GM18508 (cell line): ENCODE results near the gene KCNT2.

Source experiments
- ATAC-seq: cut with Tn5 transposase; IDR thresholded peaks from one replicate; pipeline ENCODE4 v1.9.1; 2021; ENCODE audit warnings: moderate number of reproducible peaks; ENCODE audit not compliant: insufficient read depth, unreplicated experiment

KCNT2 gene

GRCh38 chr1:196593955-196594354 is 14.3 kb downstream of the KCNT2 start:
- ATAC-seq, result no peak

- no peak for ATAC-seq
Measured at GRCh38 chr1:196590959-196591358, 17.3 kb downstream of the KCNT2 start.

DNA sequence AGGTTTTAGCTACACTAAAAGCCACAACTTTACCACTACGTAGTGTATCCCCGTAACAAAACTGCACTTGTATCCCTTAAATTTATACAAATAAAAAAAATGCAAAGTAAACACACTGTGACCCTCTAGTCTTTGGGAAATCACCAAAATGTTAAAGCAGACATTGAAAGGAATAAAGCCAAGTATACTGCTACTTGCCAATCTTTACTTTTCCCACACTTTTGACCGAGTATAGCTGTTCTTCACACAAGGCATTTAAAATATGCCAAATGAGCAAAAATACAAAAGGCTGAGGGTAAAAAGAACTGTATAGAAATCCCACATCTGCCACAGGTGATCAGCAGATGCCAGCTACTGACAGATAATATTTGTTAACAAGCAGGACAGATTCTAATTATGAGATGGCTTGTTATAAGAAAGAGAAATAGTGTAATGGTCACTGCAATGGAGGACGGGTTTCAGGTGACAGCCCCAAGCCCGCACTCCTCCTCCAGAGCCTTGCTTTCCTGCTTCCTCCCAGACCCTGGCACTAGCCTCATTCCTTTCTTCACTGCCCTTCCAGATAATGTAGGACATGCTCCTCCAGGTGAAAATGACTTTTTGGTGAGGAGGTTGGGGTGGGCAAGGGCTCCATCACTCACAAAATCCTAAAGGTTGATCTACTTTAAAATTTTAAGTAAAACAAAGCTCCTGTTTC is 18.1 kb downstream of the KCNT2 start:
- ATAC-seq, result no peak

DNA sequence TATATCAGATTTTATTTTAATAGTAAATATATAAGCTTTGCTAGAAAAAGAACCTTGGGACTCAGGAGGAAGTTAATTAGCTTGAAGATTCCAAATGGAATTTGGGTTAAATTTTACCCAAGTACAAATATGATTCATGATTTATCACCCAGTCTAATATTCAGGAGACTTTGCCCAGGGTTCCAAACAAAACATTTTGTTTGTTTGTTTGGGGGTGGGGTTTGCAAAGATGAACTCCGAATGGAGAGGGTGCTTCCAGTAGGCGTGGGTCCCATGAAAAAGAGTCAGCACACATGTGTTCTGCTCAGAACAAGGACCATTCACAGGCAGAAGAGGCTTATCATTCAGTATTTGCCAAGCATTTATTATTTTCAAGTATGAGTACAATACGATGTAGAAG is 23.5 kb downstream of the KCNT2 start:
- no peak for ATAC-seq

DNA sequence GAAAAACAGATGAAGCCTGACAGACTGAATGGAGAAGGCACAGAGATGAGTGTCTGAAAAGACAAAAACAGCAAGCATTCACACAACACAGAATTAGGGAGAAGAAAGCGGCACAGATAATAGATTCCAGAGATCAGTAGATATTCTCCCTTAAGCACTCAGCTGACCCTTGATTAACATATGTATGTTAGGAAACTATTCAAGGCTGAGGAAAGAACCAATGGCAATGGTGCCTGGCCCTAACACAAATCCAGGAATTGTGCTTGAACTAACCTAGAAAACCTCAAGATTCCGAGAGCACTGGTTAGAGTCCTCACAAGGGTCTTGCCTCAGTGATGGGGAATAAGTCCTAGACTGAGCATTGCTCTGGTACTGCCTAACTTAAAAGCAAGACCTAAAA is 30.9 kb downstream of the KCNT2 start:
- ATAC-seq, result no peak

- no peak for ATAC-seq
Measured at GRCh38 chr1:196573226-196573625, 35.0 kb downstream of the KCNT2 start.

DNA sequence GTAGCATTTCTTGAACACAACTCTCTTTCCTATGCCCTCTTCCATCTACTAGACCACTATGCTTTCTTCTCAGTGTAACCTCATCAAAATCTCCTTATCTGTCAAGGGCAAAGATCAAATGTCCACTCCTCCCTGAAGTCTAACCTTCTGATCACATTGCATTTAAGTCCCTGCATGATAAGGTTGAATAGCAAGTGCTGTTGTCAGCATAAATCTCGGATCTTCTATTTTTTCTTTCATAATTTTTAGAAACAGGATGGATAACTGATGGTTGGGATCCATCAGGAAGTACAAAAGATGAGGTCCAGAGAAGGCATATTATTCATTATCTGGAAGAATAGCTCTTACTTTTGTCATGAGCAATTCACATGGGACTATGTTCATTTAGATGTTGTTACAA is 41.0 kb downstream of the KCNT2 start:
- no peak for ATAC-seq

GRCh38 chr1:196563768-196564167 is 44.5 kb downstream of the KCNT2 start:
- ATAC-seq, result no peak

GRCh38 chr1:196559314-196559713 is 48.9 kb downstream of the KCNT2 start:
- ATAC-seq, result no peak

- ATAC-seq, result no peak
Measured at GRCh38 chr1:196558411-196558810, 49.8 kb downstream of the KCNT2 start.

DNA sequence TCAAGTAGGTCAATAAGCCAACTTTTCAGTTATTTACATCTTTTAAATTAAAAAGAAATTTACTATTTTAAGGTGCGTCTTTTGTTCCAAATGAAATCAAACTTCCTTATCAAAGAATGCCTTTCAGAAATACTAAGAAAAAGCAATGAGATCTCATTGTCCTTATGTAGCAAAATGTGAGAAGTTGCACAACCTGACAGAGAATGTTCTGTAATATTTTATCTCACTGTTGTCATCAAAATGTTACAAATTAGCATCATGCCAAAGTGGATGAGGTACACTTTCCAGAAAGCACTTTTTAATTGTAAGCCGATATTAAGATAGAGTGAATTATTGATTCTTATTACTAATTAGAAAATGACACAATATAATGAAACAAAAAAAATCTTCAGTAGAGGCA is 50.4 kb downstream of the KCNT2 start:
- no peak for ATAC-seq

DNA sequence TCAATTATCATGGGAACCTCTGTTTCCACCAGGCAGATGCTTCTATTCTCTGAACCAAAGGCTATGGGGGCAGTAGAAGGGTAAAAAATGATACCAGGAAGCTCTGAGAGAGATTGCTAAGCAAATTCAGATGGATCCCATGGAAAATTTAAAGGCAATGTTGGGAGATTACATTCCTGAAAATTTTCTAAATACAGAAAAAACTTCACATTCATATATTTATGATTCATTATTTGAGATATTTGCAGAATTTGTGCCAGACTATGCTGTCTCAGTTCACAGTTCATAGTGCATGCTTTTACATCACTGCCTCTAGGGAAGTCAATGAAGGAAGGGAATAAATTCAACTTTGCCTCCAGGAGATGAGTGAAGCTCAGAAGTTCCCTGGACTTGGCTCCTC is 57.5 kb downstream of the KCNT2 start:
- ATAC-seq, result no peak

DNA sequence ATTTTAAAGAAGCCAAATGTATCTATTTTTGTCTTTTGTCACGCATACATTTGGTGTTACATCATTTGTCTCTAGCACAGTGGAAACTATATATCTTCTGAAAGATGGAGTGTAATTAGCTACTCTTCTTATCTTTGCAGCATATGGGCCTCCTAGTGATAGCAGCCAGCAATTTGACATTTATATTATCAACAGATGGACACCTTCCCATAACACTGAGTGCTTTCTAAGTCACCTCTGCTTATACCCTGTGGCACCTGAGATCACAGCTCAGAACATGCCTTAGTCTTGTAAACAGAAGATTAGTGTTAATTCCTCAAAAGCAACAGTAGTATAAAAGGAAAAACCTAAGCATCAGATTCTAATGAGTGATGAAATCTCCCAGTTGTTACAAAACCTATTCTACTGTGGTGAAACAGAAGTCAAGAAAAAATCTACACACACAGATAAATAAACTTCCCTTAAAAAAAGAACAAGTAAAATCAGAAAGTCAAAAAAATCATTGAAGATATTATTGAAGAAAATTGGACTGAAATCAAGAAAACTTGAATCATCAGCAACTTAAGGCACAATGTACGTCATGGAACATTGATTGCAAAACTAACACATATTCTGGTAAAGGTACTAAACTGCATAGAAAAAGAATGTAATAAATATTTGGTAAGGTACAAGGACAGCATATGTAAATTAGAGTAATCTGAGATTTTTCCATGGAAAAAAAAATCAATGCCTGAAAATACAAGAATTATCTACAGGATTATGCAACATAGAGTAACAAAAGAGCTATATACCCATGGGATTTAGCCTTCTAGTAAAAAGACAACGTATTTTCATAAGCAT is 61.7 kb downstream of the KCNT2 start:
- ATAC-seq, result no peak

DNA sequence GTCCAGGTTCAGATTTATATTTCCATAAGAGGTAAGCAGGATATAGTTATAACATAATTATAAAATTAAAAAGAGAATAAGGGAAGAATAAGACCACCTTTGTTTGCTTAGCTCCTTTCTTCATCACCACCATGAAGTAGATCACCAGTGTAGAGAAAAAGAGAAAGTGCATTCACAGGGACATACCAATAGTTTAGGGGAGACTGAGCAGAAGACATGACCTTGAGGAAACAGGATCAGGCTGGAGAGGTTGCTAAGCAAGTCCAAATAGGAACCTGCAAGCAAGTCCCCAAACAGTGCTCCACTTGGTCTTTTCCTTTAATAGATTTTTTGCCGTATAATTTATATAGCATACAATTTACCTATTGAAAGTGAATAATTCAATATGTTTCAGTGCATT is 63.0 kb downstream of the KCNT2 start:
- no peak for ATAC-seq

DNA sequence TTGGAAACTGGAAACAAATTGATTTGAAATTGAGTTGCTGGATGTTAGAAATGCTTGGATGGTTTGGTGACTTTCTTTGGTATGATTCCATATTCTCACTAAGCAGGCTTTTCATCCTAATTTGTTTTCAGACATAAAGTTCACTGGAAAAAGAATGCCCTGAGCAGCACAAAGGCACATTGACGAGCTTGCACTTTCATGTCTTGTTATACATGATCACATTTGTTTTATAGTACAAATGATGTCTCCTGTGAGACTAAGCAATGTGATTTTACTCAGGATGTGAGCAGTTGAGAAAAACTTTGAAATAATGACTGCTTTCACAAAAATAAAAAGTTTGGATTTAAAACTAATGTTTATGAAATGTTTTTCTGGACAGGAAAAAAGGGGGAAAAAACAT is 63.6 kb downstream of the KCNT2 start:
- ATAC-seq, result no peak

DNA sequence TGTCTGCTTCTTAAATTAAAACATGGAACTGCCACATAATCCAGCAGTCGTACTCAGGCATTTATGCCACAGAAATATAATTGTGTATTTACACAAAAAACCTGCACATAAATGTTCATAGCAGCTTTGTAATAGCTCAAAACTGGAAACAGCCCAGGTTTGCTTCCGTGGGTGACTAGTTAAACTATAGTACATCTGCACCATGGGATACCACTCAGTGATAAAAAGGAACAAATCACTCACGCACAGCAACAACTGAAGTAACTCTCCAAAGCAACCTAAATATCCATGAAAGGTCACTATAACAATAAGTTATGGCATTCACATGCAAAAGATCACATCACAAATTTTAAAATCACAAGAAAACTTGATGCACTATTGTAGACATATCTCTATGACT is 64.4 kb downstream of the KCNT2 start:
- ATAC-seq, result no peak

- ATAC-seq, result no peak
Measured at GRCh38 chr1:196538473-196538872, 69.8 kb downstream of the KCNT2 start.

- ATAC-seq, result no peak
Measured at GRCh38 chr1:196535727-196536126, 72.5 kb downstream of the KCNT2 start.

- no peak for ATAC-seq
Measured at GRCh38 chr1:196531737-196532524, 76.3 kb downstream of the KCNT2 start.

- no peak for ATAC-seq
Measured at GRCh38 chr1:196527919-196528318, 80.3 kb downstream of the KCNT2 start.
